ENCODE results near the gene NR3C1. TPM values are rescaled to one million over a fixed set of nuclear protein-coding genes. Genes with fewer than 3 reads are reported as not detected.
"Not testable (repeated sequence)": the region's sequence is repeated elsewhere in the genome, so short reads cannot be mapped to it uniquely, and the experiment has no call there.

The NR3C1 gene
- total and polyA plus RNA-seq, 9 donors = 39.8 to 73.7 (median 58.8) TPM

DNA sequence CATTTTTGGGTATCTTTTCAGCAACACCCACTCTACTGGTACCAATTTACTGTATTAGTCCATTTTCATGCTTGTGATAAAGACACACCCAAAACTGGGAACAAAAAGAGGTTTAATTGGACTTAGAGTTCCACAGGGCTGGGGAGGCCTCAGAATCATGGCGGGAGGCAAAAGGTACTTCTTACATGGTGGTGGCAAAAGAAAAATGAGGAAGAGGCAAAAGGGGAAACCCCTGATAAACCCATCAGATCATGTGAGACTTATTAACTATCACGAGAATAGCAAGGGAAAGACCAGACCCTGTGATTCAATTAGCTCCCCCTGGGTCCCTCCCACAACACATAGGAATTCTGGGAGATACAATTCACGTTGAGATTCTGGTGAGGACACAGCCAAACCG is 78.4 kb downstream of the NR3C1 start:
- DNase-seq; H3K4me3 ChIP-seq (ENCODE audit: low read length); H3K27ac ChIP-seq (ENCODE audit: low read length); H3K27me3 ChIP-seq (ENCODE audit: control insufficient read depth, insufficient read depth, low read length); H3K36me3 ChIP-seq (ENCODE audit: control insufficient read depth, insufficient read depth, low read length); H3K4me1 ChIP-seq (ENCODE audit: control insufficient read depth, insufficient read depth, low read length): not testable (repeated sequence)
- no CpG with 5 or more reads among the region's 4 CpGs for WGBS (ENCODE audit: insufficient coverage)
- H3K9me3 ChIP-seq (replicated peaks; ENCODE audit: control insufficient read depth, low read depth, low read length) = peaks cover 13% of the 10 kb centered on the region

DNA sequence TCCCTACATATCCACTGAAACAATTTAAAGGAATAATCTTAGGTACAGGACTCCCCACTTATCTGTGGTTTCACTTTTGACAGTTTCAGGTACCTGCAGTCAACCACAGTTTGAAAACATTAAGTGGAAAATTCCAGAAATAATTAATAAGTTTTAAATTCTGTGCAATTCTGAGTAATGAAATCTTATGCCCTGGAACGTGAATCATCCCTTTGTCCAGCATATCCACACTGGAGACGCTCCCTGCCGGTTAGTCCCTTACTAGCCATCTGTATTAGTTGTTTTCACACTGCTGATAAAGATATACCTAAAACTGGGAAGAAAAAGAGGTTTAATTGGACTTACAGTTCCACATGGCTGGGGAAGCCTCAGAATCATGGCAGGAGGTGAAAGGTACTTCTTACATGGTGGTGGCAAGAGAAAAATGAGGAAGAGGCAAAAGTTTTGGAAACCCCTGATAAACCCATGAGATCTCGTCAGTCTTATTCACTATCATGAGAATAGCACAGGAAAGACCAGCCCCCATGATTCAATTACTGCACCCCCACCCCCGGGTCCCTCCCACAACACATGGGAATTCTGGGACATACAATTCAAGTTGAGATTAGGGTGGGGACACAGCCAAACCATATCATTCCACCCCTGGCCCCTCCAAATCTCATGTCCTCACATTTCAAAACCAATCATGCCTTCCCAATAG is 80.4 kb downstream of the NR3C1 start:
- not testable (repeated sequence) for H3K4me1 ChIP-seq (ENCODE audit: control insufficient read depth, insufficient read depth, low read length); DNase-seq; H3K27ac ChIP-seq (ENCODE audit: low read length); H3K4me3 ChIP-seq (ENCODE audit: low read length); H3K27me3 ChIP-seq (ENCODE audit: control insufficient read depth, insufficient read depth, low read length); H3K36me3 ChIP-seq (ENCODE audit: control insufficient read depth, insufficient read depth, low read length); H3K9me3 ChIP-seq (replicated peaks; ENCODE audit: control insufficient read depth, low read depth, low read length)
- no CpG with 5 or more reads among the region's 5 CpGs for WGBS (ENCODE audit: insufficient coverage)

- no CpG with 5 or more reads among the region's 1 CpG for WGBS (ENCODE audit: insufficient coverage)
- Histone ChIP-seq H3K9me3 (replicated peaks; ENCODE audit: control insufficient read depth, low read depth, low read length) (no peaks in the 10 kb centered on the region), H3K27ac (ENCODE audit: low read length) (no peak overlapping the region), H3K4me1 (ENCODE audit: control insufficient read depth, insufficient read depth, low read length) (no peaks in the 10 kb centered on the region), H3K36me3 (ENCODE audit: control insufficient read depth, insufficient read depth, low read length) (no peaks in the 10 kb centered on the region), H3K4me3 (ENCODE audit: low read length) (no peak overlapping the region), H3K27me3 (ENCODE audit: control insufficient read depth, insufficient read depth, low read length) (no peaks in the 10 kb centered on the region)
- DNase-seq = no peak
Measured at GRCh38 chr5:143322176-143322575, 81.3 kb downstream of the NR3C1 start.

GRCh38 chr5:143319437-143320227 is 83.9 kb downstream of the NR3C1 start:
- Histone ChIP-seq H3K27me3 (ENCODE audit: control insufficient read depth, insufficient read depth, low read length) (no peaks in the 10 kb centered on the region), H3K4me3 (ENCODE audit: low read length) (no peak overlapping the region), H3K4me1 (ENCODE audit: control insufficient read depth, insufficient read depth, low read length) (peaks cover 4% of the 10 kb centered on the region), H3K9me3 (replicated peaks; ENCODE audit: control insufficient read depth, low read depth, low read length) (no peaks in the 10 kb centered on the region), H3K27ac (ENCODE audit: low read length) (no peak overlapping the region), H3K36me3 (ENCODE audit: control insufficient read depth, insufficient read depth, low read length) (no peaks in the 10 kb centered on the region)
- WGBS (ENCODE audit: insufficient coverage) = no CpG with 5 or more reads among the region's 5 CpGs
- DNase-seq = peak; percentile 67

GRCh38 chr5:143318833-143319232 is 84.7 kb downstream of the NR3C1 start:
- H3K4me3 ChIP-seq (ENCODE audit: low read length) = no peak overlapping the region
- DNase-seq = no peak
- no peaks in the 10 kb centered on the region for H3K36me3 ChIP-seq (ENCODE audit: control insufficient read depth, insufficient read depth, low read length)
- no CpG with 5 or more reads among the region's 1 CpG for WGBS (ENCODE audit: insufficient coverage)
- H3K27me3 ChIP-seq (ENCODE audit: control insufficient read depth, insufficient read depth, low read length) = no peaks in the 10 kb centered on the region
- no peaks in the 10 kb centered on the region for H3K9me3 ChIP-seq (replicated peaks; ENCODE audit: control insufficient read depth, low read depth, low read length)
- H3K4me1 ChIP-seq (ENCODE audit: control insufficient read depth, insufficient read depth, low read length) = peaks cover 4% of the 10 kb centered on the region
- H3K27ac ChIP-seq (ENCODE audit: low read length) = no peak overlapping the region

- peaks cover 4% of the 10 kb centered on the region for H3K4me1 ChIP-seq (ENCODE audit: control insufficient read depth, insufficient read depth, low read length)
Measured at GRCh38 chr5:143318270-143318669, 85.2 kb downstream of the NR3C1 start.

DNA sequence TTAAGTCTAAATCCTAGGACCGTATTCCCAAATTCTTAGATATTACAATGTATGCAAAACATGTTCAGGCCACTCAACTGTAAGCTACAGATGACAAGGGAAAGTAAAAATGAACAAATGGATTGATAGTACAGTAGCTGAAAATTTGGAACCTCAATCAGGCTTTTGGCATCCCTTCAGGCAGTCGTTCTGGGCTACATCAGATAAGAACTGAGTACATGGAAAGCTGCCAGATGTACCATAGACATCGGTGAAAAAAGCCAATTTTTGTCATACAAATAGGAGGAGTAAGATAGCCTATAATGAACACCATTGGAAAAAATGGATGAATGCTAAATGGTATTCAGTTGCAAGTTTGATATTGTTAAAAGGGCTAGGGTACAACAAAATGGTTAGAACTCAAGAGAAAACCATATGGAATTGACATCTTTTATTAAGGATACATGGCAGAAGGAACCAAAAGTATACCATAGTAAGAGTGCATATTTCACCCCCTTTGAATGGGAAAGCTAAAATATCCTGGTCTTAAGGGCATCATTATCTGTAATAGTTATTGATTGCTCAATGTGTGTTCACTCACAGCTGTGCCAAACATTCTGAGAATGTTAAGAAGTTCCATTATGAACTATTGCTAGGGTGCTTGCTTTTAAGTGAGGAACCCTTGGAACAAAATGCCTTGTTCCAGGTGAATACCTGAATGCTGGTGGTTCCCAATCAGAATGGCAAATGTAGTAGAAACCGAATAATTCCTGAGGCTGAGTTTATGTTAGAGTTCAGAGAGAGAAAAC is 86.4 kb downstream of the NR3C1 start:
- no peaks in the 10 kb centered on the region for H3K27me3 ChIP-seq (ENCODE audit: control insufficient read depth, insufficient read depth, low read length)
- 50% methylated on average over 2 of the region's 4 CpGs for WGBS (ENCODE audit: insufficient coverage)
- H3K36me3 ChIP-seq (ENCODE audit: control insufficient read depth, insufficient read depth, low read length) = peaks cover 15% of the 10 kb centered on the region
- H3K4me1 ChIP-seq (ENCODE audit: control insufficient read depth, insufficient read depth, low read length) = peaks cover 4% of the 10 kb centered on the region
- no peaks in the 10 kb centered on the region for H3K9me3 ChIP-seq (replicated peaks; ENCODE audit: control insufficient read depth, low read depth, low read length)
- no peak overlapping the region for H3K4me3 ChIP-seq (ENCODE audit: low read length)
- no peak overlapping the region for H3K27ac ChIP-seq (ENCODE audit: low read length)
- no peak for DNase-seq

More at GRCh38 chr5:143318270-143318669, 85.2 kb downstream of the NR3C1 start:
- no peak overlapping the region for H3K27ac ChIP-seq (ENCODE audit: low read length)
- peaks cover 5% of the 10 kb centered on the region for H3K36me3 ChIP-seq (ENCODE audit: control insufficient read depth, insufficient read depth, low read length)
- H3K4me3 ChIP-seq (ENCODE audit: low read length) = no peak overlapping the region
- WGBS (ENCODE audit: insufficient coverage) = no CpG with 5 or more reads among the region's 1 CpG
- no peak for DNase-seq
- H3K9me3 ChIP-seq (replicated peaks; ENCODE audit: control insufficient read depth, low read depth, low read length) = no peaks in the 10 kb centered on the region
- H3K27me3 ChIP-seq (ENCODE audit: control insufficient read depth, insufficient read depth, low read length) = no peaks in the 10 kb centered on the region

- no peak overlapping the region for H3K4me3 ChIP-seq (ENCODE audit: low read length)
- peaks cover 4% of the 10 kb centered on the region for H3K4me1 ChIP-seq (ENCODE audit: control insufficient read depth, insufficient read depth, low read length)
- no peak for DNase-seq
- 87% methylated on average over 3 of the region's 6 CpGs for WGBS (ENCODE audit: insufficient coverage)
- H3K27ac ChIP-seq (ENCODE audit: low read length) = no peak overlapping the region
- no peaks in the 10 kb centered on the region for H3K27me3 ChIP-seq (ENCODE audit: control insufficient read depth, insufficient read depth, low read length)
- peaks cover 20% of the 10 kb centered on the region for H3K36me3 ChIP-seq (ENCODE audit: control insufficient read depth, insufficient read depth, low read length)
- no peaks in the 10 kb centered on the region for H3K9me3 ChIP-seq (replicated peaks; ENCODE audit: control insufficient read depth, low read depth, low read length)
Measured at GRCh38 chr5:143316337-143316736, 87.1 kb downstream of the NR3C1 start.

- 92% methylated on average over 5 of the region's 6 CpGs for WGBS (ENCODE audit: insufficient coverage)
- no peaks in the 10 kb centered on the region for H3K9me3 ChIP-seq (replicated peaks; ENCODE audit: control insufficient read depth, low read depth, low read length)
- H3K4me1 ChIP-seq (ENCODE audit: control insufficient read depth, insufficient read depth, low read length) = peaks cover 4% of the 10 kb centered on the region
Measured at GRCh38 chr5:143315929-143316328, 87.6 kb downstream of the NR3C1 start.

DNA sequence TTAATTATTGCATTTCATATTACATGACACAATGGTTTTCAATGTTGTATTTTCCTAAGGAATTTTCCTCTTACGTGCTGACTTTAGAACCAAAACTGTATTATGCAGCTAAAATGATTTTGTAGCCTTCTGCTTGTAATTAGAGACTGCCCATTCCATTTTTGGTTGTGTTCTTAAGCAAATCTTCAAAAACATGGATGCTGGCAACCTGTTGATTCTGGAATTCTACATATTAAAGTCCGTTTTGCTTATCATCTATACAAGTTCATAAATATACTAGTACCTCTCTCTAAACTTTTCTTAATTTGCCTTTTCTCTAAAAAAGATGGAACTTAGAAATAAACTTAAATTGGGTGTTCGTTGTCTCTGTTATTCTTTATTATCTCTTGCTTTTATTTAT is 88.3 kb downstream of the NR3C1 start:
- H3K9me3 ChIP-seq (replicated peaks; ENCODE audit: control insufficient read depth, low read depth, low read length) = no peaks in the 10 kb centered on the region
- peaks cover 23% of the 10 kb centered on the region for H3K36me3 ChIP-seq (ENCODE audit: control insufficient read depth, insufficient read depth, low read length)
- H3K27me3 ChIP-seq (ENCODE audit: control insufficient read depth, insufficient read depth, low read length) = no peaks in the 10 kb centered on the region
- H3K27ac ChIP-seq (ENCODE audit: low read length) = no peak overlapping the region
- H3K4me3 ChIP-seq (ENCODE audit: low read length) = no peak overlapping the region
- no peak for DNase-seq
- peaks cover 4% of the 10 kb centered on the region for H3K4me1 ChIP-seq (ENCODE audit: control insufficient read depth, insufficient read depth, low read length)
- WGBS (ENCODE audit: insufficient coverage) = no CpG with 5 or more reads among the region's 3 CpGs

More at GRCh38 chr5:143315929-143316328, 87.6 kb downstream of the NR3C1 start:
- Histone ChIP-seq H3K36me3 (ENCODE audit: control insufficient read depth, insufficient read depth, low read length) (peaks cover 20% of the 10 kb centered on the region), H3K27me3 (ENCODE audit: control insufficient read depth, insufficient read depth, low read length) (no peaks in the 10 kb centered on the region), H3K27ac (ENCODE audit: low read length) (no peak overlapping the region), H3K4me3 (ENCODE audit: low read length) (no peak overlapping the region)
- peak; percentile 25 for DNase-seq
